ENCODE measurements around the gene PREP.
A peak's percentile ranks its signal among the peaks of the same experiment; 100 is the strongest.
"Not testable (repeated sequence)": the region's sequence is repeated elsewhere in the genome, so short reads cannot be mapped to it uniquely, and the experiment has no call there.

The PREP gene

DNA sequence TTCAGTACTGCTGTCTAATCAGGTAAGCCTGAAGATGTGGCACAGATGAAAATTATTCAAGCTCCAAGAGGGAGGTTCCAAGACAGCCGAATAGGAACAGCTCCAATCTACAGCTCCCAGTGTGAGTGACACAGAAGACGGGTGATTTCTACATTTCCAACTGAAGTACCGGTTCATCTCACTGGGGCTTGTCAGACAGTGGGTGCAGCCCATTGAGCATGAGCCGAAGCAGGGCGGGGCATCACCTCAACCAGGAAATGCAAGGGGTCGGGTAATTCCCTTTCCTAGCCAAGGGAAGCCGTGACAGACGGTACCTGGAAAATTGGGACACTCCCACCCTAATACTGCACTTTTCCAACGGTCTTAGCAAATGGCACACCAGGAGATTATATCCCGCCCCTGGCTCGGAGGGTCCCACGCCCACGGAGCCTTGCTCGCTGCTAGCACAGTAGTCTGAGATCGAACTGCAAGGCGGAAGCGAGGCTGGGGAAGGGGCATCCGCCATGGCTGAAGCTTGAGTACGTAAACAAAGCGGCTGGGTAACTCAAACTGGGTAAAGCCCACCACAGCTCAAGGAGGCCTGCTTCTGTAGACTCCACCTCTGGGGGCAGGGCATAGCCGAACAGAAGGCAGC, 64.4 kb downstream of the PREP start:
- not testable (repeated sequence) for DNase-seq

DNA sequence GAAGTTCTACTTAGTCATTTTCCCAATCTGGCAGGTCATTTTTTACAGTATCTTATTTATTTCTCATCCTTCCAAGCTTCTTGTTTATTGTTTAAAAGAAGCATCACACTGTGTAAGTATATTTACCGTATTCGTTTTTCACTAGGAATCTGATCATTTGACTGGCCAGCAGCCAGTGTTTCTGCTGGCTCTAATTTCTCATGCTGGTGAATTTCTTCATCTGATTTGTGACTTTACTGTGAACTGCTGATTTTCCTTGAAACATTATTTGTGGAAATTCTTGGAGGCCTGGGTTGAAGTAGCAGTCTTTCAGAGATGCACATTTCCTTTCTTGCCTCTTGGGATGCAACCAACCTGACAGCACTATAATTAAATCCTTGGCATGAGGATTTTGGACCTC, 65.9 kb downstream of the PREP start:
- DNase-seq, result no peak

DNA sequence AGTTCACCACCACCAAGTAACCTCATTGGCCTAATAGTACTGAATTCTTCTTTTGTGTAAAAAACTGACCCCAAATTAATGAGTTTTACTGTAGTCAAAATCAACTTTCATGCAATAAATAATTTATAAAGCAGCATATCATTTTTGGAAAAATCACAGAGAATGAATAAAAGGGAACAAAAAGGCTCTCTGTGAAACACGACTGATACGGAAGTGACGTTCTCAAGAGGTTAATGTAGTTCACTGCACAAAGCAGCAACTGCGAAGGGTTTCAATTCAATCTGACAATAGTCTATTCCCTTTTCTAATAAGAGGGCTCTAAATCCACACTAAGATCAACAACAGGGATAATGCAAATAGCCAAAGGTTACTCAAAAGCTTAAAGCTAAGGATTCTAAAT, 70.3 kb downstream of the PREP start:
- DNase-seq, result no peak

DNA sequence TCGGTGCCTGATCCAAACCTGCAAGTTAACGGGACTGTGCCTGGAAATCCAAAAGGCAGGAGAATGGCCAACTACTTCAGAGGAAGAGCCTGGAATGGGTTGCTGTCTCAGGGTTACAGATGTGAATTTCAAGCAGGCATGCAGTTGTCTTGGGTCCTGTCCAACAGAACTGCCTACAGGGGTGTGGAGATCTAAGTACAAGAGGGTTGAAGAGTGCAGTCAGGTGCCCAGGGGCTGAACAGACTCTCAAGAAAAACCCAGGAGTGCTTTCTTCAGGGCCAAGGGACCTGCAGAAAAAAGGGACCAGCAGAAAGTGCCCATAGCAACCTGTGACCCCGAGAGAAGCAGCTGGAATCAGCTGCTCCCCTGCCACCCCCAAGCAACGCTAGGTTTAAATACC, 71.0 kb downstream of the PREP start:
- no peak for DNase-seq

DNA sequence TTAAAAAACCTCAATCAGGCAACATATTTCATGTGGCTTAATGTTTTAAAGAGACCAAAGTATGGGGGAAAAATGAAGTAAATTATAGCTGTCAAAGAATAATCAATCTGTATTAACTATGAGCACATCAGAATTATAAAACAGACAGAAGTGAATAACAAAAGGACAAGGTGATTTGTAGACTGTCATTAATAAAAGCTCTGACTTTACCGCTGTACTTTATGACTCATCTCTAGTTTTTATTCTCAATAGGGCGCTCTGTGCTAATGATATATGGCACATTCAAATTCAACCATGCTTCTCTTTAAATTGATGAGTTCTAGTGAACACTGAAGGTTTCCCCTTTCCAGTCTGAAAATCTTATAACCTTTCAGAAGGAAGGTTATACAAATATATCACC, 72.0 kb downstream of the PREP start:
- no peak for DNase-seq

DNA sequence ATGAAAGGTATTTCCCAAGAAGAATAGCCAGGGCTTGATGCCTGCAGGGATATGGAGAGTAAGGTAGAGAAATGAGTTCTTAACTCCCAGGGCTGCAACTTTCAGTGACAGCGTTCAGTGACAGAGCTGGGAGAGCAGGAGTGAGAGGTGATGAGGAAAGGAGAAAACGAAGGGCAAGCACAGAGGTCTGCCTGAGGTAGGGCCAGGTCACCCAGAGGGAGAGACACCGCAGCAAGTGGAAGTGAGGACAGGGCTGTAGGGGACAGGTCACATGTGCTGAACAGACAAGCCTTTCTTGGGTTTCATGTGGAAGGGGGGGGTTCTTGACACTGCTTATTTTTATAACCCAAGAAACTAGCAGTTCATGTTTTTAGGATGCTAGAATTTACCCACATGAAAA, 72.5 kb downstream of the PREP start:
- no peak for DNase-seq

DNA sequence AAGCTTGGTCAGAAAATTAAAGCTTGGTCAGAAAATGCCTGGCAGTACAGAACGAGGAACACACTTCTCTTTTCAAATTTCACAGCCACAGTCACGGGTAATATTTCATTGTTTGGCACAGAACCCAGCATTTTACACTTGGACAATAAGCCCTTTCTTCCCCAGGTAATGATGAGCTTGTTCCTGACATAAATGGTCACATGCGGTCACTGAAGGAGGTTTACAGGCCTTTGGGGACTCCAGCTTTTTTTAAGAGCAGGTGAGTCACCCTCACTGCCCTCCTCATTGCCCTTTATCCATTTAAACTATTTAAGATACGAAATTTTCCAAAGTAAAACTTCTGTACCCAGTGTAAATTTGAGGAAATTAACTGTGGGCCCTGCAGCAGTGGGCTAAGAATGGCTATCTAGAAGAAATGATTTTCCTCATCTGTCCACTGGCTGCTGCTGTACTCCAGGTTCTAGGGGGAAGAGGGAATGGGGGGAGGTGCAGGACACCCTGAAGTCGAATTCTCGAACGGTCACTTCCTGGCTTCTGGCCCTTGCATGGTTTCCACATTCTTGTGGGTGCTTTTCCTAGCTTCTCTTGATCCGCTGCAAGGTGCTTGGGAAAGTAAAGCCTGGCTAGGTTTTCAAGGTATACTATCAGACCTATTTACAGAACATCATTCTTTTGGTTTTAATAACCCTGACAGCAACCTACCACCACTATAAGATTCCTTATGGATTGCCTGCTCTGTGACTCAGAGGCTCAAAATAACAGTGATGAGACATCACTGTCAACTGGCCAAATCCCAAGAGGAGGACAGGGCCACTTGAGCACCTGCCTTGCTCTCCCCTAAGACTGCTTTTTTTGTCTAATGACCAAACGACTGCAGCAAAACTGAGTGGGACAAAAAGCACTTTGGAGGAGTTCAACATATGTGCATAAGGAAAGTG, 75.8 kb downstream of the PREP start:
- peak; percentile 65 for DNase-seq

DNA sequence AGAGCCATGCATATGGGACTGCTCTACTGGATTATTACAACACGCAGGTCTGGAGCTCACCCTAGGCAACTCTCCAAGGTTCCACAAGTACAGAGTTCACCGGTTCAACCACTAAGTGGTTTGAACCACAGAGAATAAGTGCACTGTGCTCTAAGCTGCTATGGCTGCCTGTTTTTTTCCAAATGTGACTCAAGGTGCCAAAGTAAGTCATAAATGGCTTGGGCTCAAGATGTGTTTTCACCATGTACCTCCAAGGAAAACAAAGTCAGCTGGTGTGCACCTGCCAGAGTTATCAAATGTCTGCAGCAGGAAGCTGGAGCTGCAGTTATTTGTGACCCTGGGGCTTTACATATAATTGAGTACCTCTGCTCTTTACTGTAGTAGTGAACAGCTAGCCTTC, 76.7 kb downstream of the PREP start:
- peak; percentile 62 for DNase-seq

DNA sequence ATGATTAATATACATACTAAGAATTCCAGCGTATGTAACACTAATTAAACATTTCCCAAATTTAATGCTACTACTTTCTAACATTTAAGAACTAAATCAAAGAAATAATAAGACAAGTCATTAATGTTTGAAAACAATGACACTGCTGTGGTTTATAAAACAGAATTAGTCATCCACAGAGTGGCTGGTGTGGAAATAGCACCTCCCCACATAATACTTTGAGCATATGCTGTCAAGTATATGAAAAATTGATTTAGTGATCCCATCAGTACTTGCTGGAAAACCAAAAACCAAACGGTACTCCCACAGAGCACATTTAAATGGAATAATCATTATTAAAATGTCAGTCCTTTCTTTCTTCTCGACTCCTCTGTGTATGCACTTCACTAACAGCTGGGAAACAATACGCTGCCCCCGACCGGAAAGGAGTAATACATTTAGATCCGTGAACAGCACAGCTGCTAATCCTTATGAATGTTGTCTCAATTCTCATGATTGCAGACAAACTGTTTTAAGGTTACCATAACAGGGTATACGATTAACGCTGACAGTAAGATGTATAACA, 78.4 kb downstream of the PREP start:
- peak; percentile 64 for DNase-seq

DNA sequence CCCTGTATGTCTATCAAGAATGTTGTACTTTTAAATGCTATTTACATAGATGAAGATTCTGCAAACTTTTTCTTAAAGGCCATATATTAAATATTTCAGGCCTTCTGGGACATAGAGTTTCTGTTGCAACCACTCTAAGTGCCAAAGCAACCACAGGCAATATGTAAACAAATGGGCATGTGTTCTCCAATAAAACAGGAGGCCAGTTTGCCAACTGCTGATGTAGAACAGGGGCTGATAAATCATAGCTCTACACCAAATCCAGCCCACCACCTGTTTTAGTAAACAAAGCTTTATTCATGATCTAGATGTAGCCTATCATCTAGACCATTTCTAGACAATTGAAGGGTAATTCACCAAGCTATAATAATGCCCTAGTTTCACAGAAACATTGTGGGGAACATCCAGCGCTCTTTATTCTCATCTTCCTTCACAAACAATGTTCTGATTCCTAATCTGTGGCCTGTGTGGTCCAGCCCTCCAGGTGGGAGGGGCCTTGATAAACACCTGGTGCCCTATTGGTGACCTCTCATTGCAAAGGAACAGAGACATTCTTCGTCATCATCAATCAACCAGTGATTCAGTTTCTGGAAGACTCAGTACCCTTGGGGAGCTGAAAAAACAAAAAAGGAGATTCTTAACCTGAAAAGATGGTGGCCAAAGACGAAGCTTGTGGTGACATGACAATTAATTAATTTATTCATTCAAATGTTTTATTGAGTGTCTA, 80.2 kb downstream of the PREP start:
- no peak for DNase-seq

DNA sequence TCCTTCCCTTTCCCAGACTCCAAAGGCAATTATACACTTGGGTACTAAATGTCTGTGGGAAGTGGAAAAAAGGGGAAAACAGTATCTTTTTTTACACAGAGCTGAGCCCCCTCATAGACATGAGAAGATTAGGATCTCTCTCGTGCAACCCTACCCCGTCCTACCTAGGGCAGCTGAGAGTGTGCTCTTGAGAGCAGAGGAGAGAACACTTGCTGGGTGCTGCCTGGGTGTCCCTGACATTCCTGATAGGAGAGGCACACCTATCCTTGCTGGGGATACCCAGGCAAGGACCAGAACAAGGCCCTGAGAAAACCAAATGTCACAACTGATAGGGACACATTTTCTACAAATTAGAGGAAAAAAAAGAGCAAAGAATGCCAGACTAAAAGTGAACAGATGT, 81.2 kb downstream of the PREP start:
- DNase-seq, result no peak

DNA sequence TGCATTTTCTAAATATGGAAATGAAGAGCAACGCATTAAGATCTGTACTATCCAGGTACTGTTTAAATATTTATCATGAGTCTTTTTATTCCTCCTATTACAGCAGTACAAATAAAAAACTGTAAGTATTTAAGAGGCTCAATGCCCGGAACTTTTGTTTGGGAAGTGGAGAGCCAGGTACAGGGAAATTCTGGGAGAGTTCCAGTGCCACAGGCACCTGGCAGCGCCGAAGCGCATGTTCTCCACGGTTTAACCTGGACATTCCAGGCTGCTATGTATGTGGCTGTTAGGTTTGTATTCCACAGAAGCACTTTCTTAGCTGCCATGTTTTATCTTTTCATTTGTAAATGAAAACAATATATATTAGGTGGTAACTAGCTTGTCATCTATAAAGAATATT, 81.7 kb downstream of the PREP start:
- no peak for DNase-seq

DNA sequence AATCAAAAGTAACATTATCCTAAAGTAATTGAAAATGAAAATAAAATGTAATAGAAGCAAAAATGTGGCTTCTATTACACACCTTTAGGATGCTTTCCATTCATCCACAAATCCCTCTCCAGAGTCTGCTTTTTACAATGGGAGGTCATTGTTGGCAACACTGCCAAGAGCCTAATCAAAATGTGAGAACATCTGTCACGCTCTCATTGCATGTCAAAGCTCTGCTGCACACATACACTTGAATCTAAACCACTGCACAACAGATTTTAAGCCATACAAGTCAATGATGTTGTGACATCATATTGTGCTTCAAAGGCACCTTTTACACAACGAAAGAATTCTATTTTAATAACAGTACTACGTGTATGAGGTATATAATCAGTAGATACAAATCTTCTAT, 82.1 kb downstream of the PREP start:
- DNase-seq, result no peak

DNA sequence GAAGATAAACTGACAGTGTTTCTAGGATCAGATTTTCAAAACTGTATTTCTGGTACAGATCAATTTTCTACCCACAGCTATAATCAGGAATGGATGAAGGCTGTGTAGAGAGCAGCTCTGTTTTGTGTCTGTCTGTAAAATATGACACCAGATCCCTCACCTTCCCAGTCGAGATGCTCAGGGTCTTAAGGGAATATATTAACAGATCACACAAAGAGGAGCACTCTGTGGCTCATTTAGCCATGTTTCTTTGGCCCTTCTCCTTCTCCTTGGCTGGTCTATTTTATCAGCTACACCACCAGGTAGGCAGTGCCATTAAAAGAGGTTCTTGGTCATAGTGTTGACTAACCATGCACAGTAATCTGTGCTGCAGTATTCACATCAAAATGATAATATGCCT, 82.6 kb downstream of the PREP start:
- DNase-seq, result no peak

DNA sequence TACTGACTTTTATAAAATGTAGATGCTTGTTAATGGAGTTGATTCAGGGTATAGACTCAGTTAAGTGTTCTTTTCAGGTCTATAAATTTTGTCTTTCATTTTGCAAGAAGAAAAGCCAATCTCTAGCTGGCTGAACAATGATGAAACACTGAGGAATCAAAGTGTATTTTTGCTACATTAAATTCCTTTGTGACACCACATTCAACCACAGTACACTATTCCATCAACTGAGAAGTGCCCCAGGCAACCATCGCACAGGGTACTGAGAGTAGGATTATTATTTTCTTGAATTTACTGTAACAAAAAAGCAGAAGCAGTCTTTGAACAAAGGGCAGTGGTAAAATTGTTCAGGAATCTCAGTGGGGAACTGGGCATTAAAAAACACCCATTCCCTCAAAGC, 83.6 kb downstream of the PREP start:
- peak; percentile 55 for DNase-seq

DNA sequence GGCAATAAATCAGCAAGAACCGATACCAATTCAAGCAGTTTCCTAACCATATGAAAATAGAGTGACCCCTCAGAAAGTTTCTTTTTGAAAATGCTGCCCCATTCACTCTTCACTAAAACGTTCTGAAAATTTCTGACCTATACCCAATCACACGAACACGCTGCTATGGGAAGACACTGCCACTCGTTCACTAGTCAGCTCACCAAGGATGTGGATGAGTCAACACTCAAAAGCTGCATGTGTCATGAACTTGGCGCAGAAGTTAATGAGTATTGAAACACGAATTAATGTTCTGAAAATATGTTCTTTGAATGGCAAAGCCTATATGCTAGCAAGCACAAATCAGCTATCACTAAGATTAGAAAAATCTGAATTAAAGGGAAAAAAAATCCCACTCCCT, 84.2 kb downstream of the PREP start:
- DNase-seq, result peak; percentile 75

DNA sequence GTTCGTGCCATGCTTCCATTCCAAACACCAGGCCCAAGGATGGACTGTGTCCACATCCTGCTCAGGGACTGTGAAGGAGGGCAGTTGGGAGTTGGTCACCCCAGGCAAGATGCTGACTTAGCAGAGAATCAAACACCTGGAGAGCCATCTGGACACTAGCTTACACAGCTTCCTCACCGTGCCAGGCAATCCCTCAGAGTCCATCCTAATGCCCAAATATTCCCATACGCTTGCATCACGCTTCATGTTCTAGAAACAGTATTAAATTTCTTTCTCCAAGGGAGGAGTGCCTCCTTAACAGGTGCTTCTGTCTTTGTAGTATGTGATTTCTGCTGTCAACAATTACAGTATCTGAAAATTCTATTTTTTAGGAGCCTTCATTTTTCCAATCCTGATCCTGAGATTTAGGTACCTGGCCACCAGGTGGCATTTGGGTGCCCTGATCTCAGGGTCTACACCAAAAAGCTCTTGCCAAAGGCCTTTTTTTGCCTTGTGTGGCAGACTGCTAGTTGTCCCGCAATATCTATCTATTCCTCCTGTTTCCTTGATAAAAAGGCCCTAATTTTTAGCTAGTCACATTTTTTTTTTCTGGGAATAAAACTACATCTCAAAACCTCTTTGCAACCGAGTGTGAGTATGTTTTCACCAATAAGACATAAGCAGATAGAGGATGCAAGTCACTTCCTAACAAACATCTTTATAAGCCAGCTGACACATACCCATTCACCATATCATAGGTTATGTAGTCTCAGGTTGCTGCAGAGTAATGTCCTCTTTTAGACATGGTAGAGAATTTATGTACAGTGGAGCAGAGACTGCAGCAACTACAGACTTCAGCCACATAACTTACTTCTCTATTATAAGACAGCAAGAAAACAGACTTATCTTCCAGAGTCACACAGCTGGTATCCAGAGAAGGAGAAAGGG, 85.0 kb downstream of the PREP start:
- DNase-seq, result no peak

DNA sequence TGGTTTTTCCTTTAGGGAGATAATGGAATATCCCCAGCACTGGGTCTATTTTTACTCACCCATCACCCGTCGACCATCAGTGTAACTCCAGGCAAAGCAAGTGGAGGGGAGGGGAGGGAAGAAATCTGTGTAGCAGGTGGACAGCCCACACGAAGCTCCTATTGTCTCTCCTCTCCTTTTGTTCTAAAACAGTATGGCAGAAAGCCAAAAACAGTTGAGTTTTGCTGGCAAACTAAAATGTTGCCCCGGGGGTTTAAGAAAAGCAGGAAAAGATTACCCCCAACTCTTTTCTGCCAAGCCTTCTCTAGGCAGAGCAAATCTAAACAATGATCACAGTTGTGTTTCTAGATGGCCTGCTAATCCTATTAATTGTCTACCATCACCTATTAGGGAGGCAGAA, 89.7 kb downstream of the PREP start:
- DNase-seq, result no peak

DNA sequence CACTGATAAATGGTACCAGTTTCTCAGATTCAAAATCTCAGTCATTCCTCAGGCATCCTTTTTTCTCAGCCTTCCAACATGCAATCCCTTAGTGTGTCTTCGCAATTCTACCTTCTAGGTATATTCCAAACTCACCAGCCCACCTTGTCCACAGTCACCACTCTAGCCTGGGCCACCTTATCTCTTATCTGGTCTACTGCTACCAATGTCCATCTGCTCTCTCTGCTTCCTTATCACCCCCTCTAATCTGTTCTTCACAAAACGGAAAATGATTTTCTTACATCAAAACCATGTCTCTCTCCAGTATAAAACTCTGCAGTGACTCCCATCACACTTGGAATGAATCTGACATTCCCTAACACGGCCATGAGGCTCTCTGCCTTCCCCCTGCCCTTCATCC, 91.9 kb downstream of the PREP start:
- no peak for DNase-seq

DNA sequence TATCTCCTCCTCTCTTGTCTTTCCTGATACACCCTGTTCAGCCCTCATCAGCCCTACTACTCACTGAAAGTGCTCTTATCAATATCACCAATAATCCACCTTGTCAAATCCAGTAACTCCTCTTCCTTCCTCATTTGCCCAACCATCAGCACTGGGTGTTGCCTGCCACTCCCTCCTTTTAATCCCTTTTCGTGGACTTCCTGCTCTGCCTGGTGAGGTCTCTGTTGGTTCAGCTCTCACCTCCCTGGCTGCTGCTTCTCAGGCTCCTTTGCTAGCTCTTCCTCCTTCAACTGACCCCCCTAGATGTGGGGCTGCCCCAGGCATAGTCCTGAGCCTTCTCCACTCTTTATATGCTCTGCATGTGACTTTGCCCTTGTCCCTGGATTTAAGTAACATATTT, 92.5 kb downstream of the PREP start:
- DNase-seq, result no peak

DNA sequence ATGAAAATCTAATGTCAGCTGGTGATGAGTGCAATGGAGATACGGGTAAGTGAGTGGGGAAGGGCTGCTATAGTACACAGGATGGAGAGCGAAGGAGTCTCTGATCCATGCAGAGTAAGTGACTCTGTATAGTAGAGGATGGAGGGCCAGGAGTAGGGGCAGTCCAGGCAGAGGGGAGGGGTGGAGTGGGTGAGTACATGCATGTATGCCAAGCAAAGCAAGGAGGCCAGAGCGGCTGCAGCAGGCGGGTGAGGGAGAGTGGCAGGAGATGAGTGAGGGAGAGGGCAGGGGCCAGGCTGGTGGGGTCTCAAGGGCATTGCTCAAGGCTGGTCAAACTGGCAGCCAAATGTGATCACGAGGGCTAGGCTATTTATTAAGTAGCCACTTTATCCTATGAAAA, 94.0 kb downstream of the PREP start:
- DNase-seq, result no peak

DNA sequence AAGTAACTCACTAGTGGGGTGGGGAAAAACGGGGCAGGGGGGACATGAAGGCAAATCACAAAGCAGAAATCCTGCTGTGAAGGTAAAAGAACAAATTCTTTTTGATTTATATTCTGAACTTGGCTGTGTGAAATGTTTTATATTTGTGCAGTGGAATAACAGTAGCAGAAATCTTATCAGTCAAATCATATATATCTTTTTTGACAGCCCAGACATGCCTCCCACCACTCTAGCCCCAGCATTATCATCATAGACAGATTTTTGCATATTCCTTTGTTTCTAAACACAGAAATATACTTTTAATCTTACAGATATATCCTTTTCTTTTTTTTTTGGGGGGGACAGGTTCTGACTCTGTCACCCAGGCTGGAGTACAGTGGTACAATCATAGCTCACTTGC, 97.4 kb downstream of the PREP start:
- DNase-seq, result no peak

All from fibroblast of upper back skin (primary cell).